ENCODE data around the gene FRK.

Gene FRK

DNA sequence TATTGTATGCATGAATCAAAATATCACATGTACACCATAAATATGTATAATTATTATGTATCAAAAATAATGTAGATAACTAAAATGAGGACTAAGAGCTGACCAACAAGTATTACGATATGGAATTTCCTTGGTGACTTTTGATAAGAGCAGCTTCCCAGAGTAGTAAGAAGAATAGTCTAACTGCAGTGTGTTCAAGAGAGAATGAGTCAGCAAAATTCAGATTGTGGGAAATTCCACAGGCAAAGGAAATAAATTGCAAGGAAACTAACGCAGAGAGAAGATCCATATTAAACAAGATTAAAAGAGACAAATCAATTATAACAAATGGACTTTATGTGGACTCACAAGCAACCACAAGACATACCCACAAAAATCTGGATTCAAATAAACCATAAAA, 26.4 kb downstream of the FRK start:
- no peak for DNase-seq

DNA sequence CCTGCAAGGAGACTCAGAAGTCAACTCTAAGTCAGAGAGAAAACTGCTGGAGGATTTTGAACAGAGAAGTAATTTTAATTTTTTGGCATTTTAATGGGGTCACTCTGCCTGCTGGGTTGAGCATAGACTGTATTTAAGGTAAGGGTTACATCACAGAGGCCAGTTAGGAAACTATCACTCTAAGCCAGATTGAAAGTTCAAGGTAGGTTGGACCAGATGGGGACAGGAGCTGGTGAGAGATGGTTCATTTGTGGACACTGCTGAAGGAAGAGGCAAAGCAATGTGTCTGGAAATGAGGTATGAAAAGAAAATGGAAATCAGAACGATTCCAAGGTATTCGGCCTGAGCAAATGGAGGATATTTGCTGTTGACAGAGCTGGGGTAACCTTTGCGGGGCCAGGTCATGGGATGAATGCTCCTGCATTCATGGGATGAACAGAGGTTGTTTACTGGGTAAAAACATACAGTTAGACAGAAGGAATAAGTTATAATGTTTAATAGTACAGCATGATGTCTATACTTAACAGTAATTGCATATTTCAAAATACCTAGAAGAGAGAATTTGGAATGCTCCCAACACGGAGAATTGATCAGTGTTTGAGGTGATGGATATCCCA, 26.9 kb downstream of the FRK start:
- no peak for DNase-seq

DNA sequence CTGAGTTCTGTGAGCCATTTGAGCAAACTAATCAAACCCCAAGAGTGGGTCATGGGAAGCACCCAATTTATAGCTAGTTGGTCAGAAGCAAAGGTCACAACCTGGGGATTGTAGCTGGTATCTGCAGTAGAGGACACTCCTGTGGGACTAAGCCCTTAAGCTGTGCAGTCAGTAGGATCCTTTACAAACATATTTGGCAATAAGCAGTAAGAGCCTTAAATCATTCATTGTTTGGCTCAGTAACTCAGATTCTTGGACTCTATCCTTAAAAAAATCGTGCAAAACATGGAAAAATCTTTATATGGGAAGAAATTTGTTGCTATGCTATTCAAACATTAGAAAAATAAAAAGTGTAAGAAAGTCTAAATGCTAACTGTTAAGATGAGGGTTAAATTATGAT, 29.9 kb downstream of the FRK start:
- DNase-seq, result no peak

DNA sequence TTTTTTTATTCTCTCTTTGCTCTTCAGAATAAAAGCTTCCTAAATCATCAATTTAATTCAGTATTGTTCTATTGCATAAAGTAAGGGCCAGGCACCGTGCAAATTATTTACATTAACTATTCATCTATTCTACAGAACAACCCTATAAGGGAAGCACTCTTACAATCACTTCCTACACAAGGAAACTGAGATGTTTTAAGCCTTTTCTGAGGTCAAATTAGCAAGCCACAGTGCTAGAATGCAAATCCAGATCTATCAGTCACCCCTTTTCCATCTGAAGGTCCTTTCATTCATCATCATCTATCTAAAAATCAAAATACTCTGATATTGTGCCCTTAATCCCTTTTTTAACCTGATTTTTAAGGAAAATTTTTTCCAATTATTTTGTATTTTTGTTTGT, 31.2 kb downstream of the FRK start:
- DNase-seq, result no peak

DNA sequence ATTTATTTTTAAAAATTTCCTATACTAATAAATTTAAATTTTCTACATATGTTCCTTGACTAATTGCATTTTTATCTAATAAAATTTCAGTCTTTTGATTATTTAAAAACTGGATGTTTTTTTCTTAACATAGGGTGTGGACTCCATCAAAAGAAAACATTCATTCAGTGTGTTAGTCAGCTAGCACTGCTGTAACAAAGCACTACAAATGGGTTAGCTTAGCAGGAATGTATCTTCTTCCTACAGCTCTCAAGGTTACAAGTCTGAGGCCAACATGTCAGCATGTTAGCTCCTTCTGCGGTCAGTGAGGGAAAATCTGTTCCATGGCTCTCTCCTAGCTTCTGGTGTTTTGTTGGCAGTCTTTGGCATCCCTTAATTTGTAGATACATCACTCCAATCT, 32.5 kb downstream of the FRK start:
- no peak for DNase-seq

DNA sequence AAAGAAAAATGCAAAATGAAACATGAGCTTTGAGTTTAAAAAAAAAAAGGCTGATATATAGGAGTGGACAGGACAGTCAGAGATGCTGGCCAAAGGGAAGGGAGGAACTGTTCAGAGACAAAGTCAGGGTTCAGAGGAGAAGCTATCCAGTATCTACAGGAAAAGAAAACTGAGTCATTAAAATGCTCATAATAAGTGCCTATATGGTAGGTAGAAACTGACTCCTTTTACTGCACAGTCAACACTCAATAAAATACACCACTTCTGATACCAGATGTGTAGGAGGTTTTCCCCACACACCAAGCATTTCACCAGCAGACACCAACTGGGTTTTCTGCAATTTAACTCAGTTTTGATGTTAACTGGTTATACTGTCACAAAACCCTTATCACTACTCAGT, 32.9 kb downstream of the FRK start:
- DNase-seq, result no peak

DNA sequence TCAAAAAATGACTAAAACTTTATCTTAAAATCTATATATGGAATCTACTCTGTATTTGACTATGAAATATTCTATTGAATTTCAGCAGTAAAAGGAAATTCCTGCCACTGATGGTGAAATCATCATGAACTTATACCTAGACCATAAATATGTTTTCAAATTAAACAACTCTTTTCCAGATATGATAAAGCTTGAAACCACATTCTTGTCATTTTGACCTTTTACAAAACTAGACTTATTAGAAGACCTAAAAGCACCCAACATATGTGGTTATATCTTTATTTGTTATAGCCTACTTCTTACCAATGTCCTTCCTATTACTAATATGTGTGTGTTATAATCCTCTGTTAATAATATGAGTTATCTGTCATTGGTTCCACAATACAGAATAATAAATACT, 35.3 kb downstream of the FRK start:
- DNase-seq, result no peak

DNA sequence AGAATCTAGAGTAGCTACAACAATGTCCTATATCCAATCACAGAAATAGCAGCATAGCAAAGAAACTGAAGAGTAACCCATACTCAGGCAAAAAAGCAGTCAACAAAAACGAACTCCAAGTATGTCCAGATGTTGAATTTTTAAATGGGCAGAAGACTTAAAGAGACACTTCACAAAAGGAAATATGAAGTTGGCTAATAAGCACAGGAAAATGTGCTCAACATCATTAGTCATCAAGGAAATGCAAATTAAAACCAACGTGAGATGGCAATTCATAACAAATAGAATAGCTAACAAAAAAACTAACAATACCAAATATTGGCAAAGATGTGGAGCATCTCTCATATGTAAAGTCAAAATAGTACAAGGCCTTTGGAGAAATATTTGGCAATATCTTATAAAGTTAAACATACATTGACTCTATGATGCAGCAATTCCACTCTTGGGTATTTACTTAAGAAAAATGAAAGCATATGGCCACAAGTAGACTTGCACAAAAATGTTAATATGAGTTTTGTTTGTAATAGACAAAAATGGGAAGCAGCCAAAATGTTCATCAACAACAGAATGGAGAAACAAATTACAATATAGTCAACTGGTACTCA, 37.7 kb downstream of the FRK start:
- no peak for DNase-seq

DNA sequence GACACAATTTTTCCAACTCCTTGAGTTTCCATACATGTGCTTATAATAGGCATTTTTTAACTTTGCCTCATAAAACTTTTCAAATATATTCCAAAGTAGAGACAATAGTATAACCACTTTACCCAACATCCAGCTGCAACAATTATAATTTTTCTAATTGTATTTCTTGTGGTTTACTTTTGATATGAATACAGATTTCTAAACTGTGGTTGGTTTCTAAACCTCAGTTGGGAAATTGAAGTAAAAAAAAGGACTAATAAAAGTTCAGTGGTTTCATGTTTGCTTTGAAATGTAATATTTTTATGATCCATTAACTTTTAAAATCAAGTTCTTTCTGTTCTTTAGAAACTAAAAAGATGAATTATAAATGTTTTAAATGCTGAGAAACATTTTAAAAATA, 40.0 kb downstream of the FRK start:
- DNase-seq, result no peak

DNA sequence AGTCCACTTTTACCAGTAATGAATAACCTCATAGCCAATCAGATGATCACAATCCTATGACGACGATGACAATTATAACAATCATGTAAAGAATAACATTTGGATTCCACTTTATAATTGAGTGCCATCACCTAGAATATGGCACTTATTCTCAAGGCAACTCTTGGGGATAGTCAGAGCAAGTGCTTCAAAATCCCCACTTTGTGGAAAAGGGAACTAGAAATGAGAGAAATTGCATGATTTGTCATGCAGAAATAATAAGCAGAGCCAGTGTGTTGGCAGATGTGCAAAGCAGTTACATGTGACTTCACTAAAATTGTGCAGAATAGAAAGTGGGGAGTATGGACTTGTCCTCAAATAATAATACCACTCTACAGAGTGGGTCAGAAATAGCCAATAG, 41.3 kb downstream of the FRK start:
- DNase-seq, result no peak

DNA sequence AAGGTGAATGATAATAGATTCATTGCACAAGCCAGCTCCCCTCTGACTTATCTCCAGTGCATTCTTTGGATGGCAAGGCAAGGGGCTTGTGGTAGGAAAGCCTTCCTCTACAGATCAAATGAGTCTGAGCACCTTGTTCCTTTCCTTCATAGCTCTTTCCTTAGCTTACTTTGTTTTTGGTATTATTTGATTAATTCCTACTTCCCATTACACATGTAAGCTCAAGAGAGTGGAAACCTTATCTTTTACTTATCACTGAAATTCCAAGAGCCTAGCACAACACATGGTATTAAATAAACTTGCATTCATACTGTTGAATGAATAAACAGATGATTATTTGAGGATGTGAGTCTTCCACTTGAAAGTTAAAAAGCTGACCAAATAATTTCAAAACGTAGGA, 41.7 kb downstream of the FRK start:
- DNase-seq, result no peak

DNA sequence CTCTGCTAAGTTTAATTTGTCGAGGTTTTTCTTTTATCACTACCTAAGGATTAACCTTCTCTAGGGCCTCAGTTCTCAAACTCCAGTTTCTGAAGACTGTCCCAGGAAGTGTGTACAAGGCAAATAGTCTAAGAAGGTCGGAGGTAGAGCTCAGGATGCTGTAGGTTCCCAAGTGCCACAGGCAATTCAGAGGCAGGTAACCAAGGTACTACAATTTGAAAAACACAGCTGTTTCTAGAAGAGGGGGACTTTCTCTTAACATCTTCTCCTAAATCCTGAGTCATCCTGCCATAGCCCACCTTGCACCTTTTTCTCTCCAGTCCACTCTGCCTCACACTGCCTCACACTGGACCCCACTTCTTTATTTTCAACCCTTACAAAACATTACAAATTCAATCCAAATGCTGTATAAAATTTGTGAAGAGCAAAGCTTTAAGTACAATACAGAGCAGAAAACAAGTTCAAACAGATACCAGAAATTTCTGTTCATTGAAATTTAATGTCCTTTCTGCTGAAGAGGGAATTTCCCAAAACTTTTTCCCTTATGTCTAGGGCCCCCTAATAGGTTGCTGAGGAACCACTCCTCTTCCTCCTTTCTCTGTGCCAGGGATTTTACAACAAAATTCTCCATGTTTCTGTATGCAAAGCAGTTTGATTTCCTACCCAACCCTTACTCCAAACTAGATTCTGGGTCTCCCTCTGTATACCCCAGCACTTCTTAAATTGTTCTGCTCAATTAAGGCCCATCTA, 43.0 kb downstream of the FRK start:
- no peak for DNase-seq

DNA sequence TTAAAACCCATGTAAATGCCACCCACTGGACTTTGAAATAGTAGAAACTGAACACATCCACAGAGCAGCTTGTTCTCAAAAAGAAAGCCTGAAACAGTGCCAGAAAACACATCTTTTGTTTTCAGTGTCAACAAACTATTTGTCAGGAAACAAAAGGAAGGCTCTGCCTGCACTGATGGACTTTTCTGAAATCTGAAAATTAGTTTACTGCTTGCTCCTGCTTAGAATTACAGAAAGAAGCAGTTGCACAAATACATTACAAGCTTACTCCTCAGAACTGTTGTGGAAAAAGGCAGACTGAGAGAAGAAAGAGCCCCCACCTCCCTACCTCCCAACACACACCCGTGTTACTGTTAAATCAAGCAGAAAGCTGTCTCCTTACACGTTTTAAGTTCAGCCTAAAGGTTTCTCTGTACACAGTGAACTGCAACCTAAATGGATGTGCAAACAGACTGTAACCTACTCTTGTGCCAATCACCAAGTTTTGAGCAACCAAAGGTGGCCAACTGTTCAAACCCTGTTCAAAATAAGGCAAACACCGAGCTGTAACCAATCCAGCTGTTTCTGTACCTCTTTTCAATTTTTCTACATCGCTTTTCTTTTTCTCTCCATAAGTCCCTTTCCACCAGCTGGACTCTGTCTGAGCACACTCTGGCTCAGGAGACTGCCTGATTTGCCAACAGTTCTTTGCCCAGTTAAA, 43.7 kb downstream of the FRK start:
- DNase-seq, result no peak

DNA sequence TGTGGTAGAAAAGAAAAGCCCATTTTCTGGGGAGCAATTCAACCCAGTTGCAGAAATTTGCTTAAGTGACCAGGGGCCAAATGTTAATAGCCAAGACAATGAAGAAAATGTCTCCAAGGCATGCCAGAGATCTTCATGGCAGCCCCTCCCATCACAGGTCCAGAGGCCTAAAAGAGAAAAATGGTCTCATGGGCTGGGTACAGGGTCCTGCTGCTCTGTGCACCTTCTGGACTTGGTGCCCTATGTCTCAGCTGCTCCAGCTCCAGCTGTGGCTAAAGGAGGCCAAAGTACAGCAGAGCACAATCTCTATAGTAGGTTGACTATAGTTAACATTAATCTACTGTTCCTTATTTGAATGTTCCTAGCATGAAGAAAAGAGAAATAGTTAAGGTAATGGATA, 44.7 kb downstream of the FRK start:
- DNase-seq, result no peak

DNA sequence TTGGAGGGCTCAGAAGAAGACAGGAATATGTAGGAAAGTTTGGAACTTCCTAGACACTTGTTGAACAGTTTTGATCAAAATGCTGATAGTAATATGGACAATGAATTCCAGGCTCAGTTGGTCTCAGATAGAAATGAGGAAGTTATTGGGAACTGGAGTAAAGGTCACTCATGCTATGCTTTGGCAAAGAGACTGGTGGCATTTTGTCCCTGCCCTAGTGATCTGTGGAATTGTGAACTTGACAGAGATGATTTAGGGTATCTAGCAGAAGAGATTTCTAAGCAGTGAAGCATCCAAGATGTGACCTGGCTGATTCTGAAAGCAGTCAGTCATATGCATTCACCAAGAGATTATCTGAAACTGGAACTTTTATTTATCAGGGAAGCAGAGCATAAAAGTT, 45.1 kb downstream of the FRK start:
- DNase-seq, result no peak

DNA sequence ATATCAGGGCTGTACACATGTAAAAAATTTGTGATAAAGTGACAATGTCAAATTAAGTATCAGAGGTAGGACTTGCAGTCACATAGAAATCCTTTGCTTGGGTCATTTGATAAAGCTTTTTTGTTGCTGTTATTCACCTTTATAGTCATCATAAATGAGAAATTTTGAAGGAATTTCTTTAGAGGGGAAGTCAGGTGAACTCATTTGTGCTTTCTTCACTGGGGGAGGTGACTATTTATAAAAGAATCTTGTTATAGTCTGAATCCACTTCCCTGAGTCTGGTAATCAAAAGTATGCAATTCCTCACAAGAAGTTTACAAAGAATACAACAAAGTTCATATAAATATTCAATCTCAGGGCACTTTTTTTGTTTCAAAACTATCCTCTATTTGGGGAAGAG, 47.7 kb downstream of the FRK start:
- DNase-seq, result no peak

DNA sequence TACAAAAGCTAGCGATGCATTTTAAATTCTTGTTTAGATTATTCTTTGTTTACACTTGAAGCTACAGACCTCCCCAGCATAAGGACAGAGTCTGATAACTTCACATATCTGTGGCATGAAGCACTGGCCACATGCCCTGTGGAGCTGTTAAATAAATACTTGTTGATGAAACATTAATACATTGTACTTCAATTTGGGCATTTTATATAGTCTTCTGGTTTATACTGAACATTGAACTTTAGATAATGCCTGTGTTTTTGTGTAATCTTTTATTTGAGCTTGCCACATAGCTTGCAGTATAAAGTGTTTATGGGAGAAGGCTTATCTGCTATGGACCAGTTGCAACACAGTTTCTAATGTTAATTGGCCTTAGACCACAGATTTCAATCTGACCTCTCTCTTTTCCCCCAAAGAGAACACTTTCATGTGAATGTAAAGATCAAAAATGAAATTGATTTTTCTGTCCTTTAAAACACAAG, 48.2 kb downstream of the FRK start:
- DNase-seq, result no peak

DNA sequence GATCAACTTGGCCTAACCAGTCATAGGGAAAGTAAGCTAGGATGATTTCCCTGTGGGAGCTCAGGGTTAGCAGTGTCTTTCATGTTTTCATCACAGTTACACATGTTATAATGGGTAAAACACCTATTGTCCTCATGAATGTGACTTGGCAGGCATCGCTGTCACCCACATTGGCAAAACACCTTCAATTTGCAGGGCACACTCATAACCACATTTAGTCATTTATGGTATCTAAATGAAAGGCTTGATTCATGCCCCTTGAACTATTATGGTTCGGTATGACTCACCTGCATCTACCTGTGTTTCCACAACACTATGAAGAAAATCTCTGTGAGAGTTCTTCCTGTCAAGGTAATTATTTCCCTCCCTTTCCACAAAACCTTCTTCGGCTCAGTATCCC, 49.2 kb downstream of the FRK start:
- DNase-seq, result no peak

DNA sequence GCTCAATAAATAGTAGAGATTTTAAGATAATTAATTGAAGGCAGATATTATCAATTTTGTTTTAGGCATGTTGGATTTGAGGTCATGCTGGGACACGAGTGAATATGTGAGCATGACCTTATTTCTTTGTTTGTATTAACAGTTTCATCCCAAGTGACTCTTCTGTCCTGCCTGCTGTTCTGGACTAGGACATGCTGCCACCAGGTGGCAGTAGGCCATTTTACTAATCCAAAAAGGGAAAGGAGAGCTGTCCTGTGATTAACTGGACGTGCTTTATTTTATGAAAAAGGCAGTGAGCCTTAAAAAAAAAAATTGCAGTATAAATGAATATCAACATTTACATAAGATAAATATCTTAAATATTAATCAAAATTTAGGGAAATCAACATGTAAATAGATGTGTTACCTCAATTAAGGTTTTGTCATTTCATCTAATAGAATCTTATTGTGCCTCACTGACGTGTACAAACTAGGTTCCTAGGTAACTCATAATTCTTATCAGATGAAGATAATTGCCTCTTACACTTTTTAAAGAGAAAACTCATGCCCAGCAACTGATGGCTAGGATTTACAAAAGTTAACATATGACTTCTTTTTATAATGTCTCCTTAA, 49.8 kb downstream of the FRK start:
- DNase-seq, result peak; percentile 18 to 56

DNA sequence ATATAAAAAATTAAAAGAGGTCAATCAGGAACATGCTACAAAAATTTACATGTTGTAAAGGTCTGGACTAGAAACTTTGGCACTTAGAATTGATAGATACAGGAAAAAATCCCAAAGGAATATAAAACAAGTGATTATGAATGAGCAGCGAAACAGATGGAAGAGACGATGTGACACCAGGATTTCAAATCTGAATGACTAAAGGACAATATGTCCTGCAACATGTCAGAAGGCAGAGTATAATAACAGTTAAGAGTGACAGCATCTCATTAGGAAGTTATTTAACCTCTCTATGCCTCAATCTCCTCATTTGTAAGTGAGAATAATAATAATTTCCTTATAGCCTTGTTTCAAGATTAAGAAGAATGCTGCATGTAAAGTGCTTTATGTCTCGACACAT, 50.3 kb downstream of the FRK start:
- DNase-seq, result no peak

DNA sequence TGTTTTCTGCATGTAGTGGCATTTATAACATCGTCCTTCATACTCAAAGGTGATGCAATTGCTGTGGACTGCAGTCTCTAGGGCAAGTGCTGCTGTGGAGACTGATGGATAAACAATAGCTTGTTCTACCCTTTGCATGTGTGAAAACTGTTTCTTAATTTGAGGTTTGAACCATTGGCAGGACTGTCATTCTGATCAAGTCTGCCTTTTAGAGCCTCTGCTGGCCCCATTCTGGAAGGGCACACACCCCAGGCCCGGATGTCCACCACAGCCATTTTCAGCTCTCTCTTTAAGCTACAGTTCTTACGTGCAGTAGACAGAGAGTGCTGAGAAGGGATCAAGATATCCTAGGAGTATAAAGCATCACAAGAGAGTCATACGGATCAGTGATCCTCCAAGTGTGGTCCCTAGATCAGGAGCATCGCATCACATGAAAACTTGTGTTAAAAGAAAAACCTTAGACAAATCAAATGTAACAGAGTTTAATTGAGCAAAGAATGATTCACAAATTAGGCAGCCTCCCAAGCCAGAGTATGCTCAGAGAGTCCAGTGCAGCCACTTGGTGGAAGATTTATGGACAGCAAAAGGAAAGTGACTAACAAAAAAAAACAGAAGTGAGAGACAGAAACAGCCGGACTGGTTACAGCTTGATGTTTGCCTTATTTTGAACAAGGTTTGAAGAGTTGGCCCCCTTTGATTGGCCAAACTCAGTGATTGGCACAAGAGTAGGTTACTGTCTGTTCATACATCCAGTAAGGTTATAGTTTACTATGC, 52.0 kb downstream of the FRK start:
- no peak for DNase-seq
